DOHH2 (cell line): Measurements from ENCODE around the gene CASQ1.

Source experiments
- H3F3A ChIP-seq: fragments of 200-600 bp; sonication (generic), shearing (Covaris generic); 2 replicates; pipeline ENCODE4 v1.6.0; 2016; ENCODE audit warnings: antibody characterized with exemption, mild to moderate bottlenecking; ENCODE audit not compliant: control insufficient read depth, insufficient read depth
- H3K27ac ChIP-seq: fragments of 200-600 bp; sonication (generic); 2 replicates; pipeline ENCODE4 v1.5.1; 2014; ENCODE audit warnings: low read depth, mild to moderate bottlenecking, low read length, moderate library complexity
- H3K27me3 ChIP-seq: fragments of 200-600 bp; sonication (generic); 2 replicates; pipeline ENCODE4 v1.6.1; 2014; ENCODE audit warnings: mild to moderate bottlenecking, low read length, mixed read lengths; ENCODE audit not compliant: control insufficient read depth
- H3K36me3 ChIP-seq: fragments of 200-600 bp; sonication (generic); 2 replicates; pipeline ENCODE4 v1.6.1; 2014; ENCODE audit warnings: mild to moderate bottlenecking, low read length, moderate library complexity, mixed read lengths; ENCODE audit not compliant: control insufficient read depth
- H3K4me1 ChIP-seq: fragments of 200-600 bp; sonication (generic); 2 replicates; pipeline ENCODE4 v1.6.1; 2014; ENCODE audit warnings: mild to moderate bottlenecking, low read length, mixed read lengths; ENCODE audit not compliant: control insufficient read depth
- H3K4me2 ChIP-seq: fragments of 200-600 bp; sonication (generic); 2 replicates; pipeline ENCODE4 v1.6.0; 2014; ENCODE audit warnings: mild to moderate bottlenecking, low read length, moderate library complexity
- H3K4me3 ChIP-seq: fragments of 200-600 bp; sonication (generic); 2 replicates; pipeline ENCODE4 v1.5.1; 2014; ENCODE audit warnings: mild to moderate bottlenecking, low read length, mixed read lengths
- H3K79me2 ChIP-seq: fragments of 200-600 bp; sonication (generic); 2 replicates; pipeline ENCODE4 v1.6.1; 2014; ENCODE audit warnings: mild to moderate bottlenecking, low read length, mixed read lengths; ENCODE audit not compliant: control insufficient read depth
- H3K9me2 ChIP-seq: fragments of 200-600 bp; sonication (generic); replicated peaks from 2 replicates; pipeline ENCODE4 v1.6.1; 2014; ENCODE audit warnings: mild to moderate bottlenecking, low read length, mixed read lengths; ENCODE audit not compliant: control insufficient read depth
- H3K9me3 ChIP-seq: fragments of 200-600 bp; sonication (generic); 2 replicates; pipeline ENCODE4 v1.6.1; 2014; ENCODE audit warnings: antibody characterized with exemption, low read length, mixed read lengths; ENCODE audit not compliant: control insufficient read depth, insufficient read depth
- H4K20me1 ChIP-seq: fragments of 200-600 bp; sonication (generic); 2 replicates; pipeline ENCODE4 v1.6.0; 2014; ENCODE audit warnings: low read depth, mild to moderate bottlenecking, antibody characterized with exemption, low read length, moderate library complexity; ENCODE audit not compliant: control insufficient read depth, insufficient read depth
- CTCF ChIP-seq: fragments of 200-600 bp; sonication (generic); IDR thresholded peaks from one replicate; pipeline ENCODE4 v1.5.1; 2014; ENCODE audit warnings: antibody characterized with exemption, mild to moderate bottlenecking, low read depth, low read length; ENCODE audit not compliant: poor library complexity, severe bottlenecking
- EZH2phosphoT487 ChIP-seq: fragments of 200-600 bp; sonication (generic); IDR thresholded peaks from 2 replicates; pipeline ENCODE4 v1.6.1; 2017; ENCODE audit warnings: borderline replicate concordance, mild to moderate bottlenecking, antibody characterized with exemption, low read length, moderate library complexity, mixed read lengths

Gene CASQ1

GRCh38 chr1:160177231-160177630 is 13.1 kb upstream of the CASQ1 start:
- peaks cover 21% of the 10 kb centered on the region; the same call in 1 of the 2 replicates for H3K27me3 ChIP-seq

DNA sequence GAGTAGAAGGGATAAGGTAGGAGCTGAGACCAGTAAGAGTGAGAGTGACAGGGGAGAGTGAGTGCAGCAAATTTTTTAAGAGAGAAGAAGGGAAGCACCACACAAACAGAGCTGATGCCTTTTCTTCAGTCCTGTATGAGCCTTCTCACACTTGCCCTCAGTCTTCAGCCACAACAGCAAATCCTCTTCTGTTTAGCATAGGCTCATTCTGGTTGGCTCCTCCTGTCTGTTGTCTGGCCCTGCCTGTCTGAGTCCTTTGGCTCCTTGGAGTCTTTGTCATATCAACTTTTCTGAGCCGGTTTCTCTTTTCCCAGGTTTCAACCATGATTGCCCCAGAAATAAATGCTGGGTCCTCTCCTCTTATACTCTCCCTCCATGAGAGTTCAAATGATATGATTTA is 12.7 kb upstream of the CASQ1 start:
- Histone ChIP-seq H4K20me1 (no peaks in the 10 kb centered on the region), H3K36me3 (no peaks in the 10 kb centered on the region), H3K4me3 (no peak overlapping the region), H3K27ac (no peak overlapping the region), H3K79me2 (no peaks in the 10 kb centered on the region), H3F3A (no peaks in the 10 kb centered on the region), H3K4me1 (no peaks in the 10 kb centered on the region), H3K9me3 (no peaks in the 10 kb centered on the region), H3K4me2 (no peak overlapping the region), H3K27me3 (peaks cover 21% of the 10 kb centered on the region; the same call in 1 of the 2 replicates), H3K9me2 (no peaks in the 10 kb centered on the region)
- TF ChIP-seq CTCF, result no peak
- no peak for TF ChIP-seq EZH2phosphoT487

More at GRCh38 chr1:160177231-160177630, 13.1 kb upstream of the CASQ1 start:
- Histone ChIP-seq H3K4me1 (no peaks in the 10 kb centered on the region), H3K4me2 (no peak overlapping the region), H4K20me1 (no peaks in the 10 kb centered on the region), H3K9me3 (no peaks in the 10 kb centered on the region), H3K27ac (no peak overlapping the region), H3K36me3 (no peaks in the 10 kb centered on the region), H3K9me2 (no peaks in the 10 kb centered on the region), H3K4me3 (no peak overlapping the region), H3K79me2 (no peaks in the 10 kb centered on the region), H3F3A (no peaks in the 10 kb centered on the region)
- TF ChIP-seq EZH2phosphoT487 (no peak), CTCF (no peak)

- Histone ChIP-seq H3K9me3 (no peaks in the 10 kb centered on the region), H3K4me2 (no peak overlapping the region), H3K27ac (no peak overlapping the region), H3K4me3 (no peak overlapping the region), H3K9me2 (no peaks in the 10 kb centered on the region), H3K4me1 (no peaks in the 10 kb centered on the region), H3K36me3 (no peaks in the 10 kb centered on the region), H3K27me3 (peaks cover 16% of the 10 kb centered on the region; the same call in 1 of the 2 replicates), H4K20me1 (no peaks in the 10 kb centered on the region), H3K79me2 (no peaks in the 10 kb centered on the region), H3F3A (no peaks in the 10 kb centered on the region)
- TF ChIP-seq CTCF, result no peak
- no peak for TF ChIP-seq EZH2phosphoT487
These were observed 11.6 kb upstream of the CASQ1 start for GRCh38 chr1:160178731-160179130.
